Endothelial cell of umbilical vein (primary cell): ENCODE results near the gene LRP1B. TPM values are rescaled to one million over a fixed set of nuclear protein-coding genes. Genes with fewer than 3 reads are reported as not detected.

Source experiments
- BruUV-seq: library from RNA; stranded (reverse); fragments of 400-500 nt; replicated peaks from 2 replicates; lab custom pipeline; 2021; lab: Mats Ljungman, UMichigan
- CTCF ChIA-PET: fragments of 300-600, 350-600 bp; sonication (Branson Sonifier 250); formaldehyde crosslinking; loops from one replicate; lab custom pipeline; 2021; ENCODE audit warnings: antibody characterized with exemption, inconsistent platforms; lab: Charles Lee
- POLR2A ChIA-PET: fragments of 300-600, 350-600 bp; sonication (Branson Sonifier 250); formaldehyde crosslinking; loops from one replicate; lab custom pipeline; 2021; ENCODE audit warnings: antibody characterized with exemption, inconsistent platforms; lab: Charles Lee
- DNase-seq: peaks from one replicate; pipeline ENCODE4 v3.0.0-alpha.2; 2011; ENCODE audit warnings: low read depth, low spot score
- FAIRE-seq: peaks from 2 replicates; lab custom pipeline; 2011; peaks lifted over from hg19 to GRCh38; lab: Jason Lieb, UNC
- H2AFZ ChIP-seq: 2 replicates; pipeline ENCODE4 v1.6.0; 2012; ENCODE audit warnings: low read depth, low read length, control low read depth, inconsistent platforms
- H3K27ac ChIP-seq: 2 replicates; pipeline ENCODE4 v1.5.1; 2011; ENCODE audit warnings: low read depth, mild to moderate bottlenecking, control low read depth, low read length, moderate library complexity; ENCODE audit not compliant: insufficient read depth
- H3K27me3 ChIP-seq, 2 experiments: 2 replicates each; pipeline versions ENCODE4 v1.6.0 to v1.6.1; 2011; ENCODE audit warnings: low read length in 2 of 2, mixed read lengths in 1 of 2; ENCODE audit not compliant: control insufficient read depth in 2 of 2, insufficient read depth in 2 of 2
- H3K36me3 ChIP-seq, 2 experiments: 2 replicates in 1 of 2; 3 replicates in 1 of 2; pipeline ENCODE4 v1.5.1; 2011; ENCODE audit warnings: low read length in 2 of 2, mild to moderate bottlenecking in 1 of 2, moderate library complexity in 1 of 2; ENCODE audit not compliant: control insufficient read depth in 2 of 2, insufficient read depth in 2 of 2; ENCODE audit errors: extremely low read depth in 1 of 2
- H3K4me1 ChIP-seq: 3 replicates; pipeline ENCODE4 v1.5.1; 2011; ENCODE audit warnings: mild to moderate bottlenecking, low read length; ENCODE audit not compliant: control insufficient read depth, insufficient read depth; ENCODE audit errors: extremely low read depth
- H3K4me2 ChIP-seq: 2 replicates; pipeline ENCODE4 v1.6.1; 2011; ENCODE audit warnings: low read length, control low read depth, mixed read lengths; ENCODE audit not compliant: insufficient read depth
- H3K4me3 ChIP-seq, 3 experiments: fragments of 200-600 bp in 1 of 3; sonication (generic), shearing (Covaris generic) in 1 of 3; replicated peaks in 1 of 3; 2 replicates each; pipeline ENCODE4 v1.5.1; 2011 to 2016; ENCODE audit warnings: control low read depth in 3 of 3, low read length in 3 of 3, mild to moderate bottlenecking in 2 of 3, inconsistent platforms in 1 of 3, low read depth in 1 of 3, moderate library complexity in 1 of 3; ENCODE audit not compliant: insufficient read depth in 1 of 3
- H3K79me2 ChIP-seq: 2 replicates; pipeline ENCODE4 v1.6.0; 2012; ENCODE audit warnings: low read length, inconsistent platforms; ENCODE audit not compliant: control insufficient read depth, insufficient read depth
- H3K9ac ChIP-seq: replicated peaks from 2 replicates; pipeline ENCODE3; 2011; ENCODE audit warnings: low read length, control low read depth; ENCODE audit not compliant: insufficient read depth; ENCODE audit errors: extremely low read depth
- H3K9me1 ChIP-seq: replicated peaks from 3 replicates; pipeline ENCODE4 v1.6.0; 2011; ENCODE audit warnings: mild to moderate bottlenecking, low read length; ENCODE audit not compliant: control insufficient read depth, insufficient read depth; ENCODE audit errors: extremely low read depth
- H3K9me3 ChIP-seq: replicated peaks from 2 replicates; pipeline ENCODE4 v1.5.1; 2012; ENCODE audit warnings: low read length, inconsistent platforms; ENCODE audit not compliant: control insufficient read depth, insufficient read depth
- H4K20me1 ChIP-seq: replicated peaks from 2 replicates; pipeline ENCODE3; 2011; ENCODE audit warnings: mild to moderate bottlenecking, low read length; ENCODE audit not compliant: control insufficient read depth, insufficient read depth; ENCODE audit errors: extremely low read depth
- EZH2 ChIP-seq: IDR thresholded peaks from 2 replicates; pipeline ENCODE4 v1.6.1; 2012; ENCODE audit warnings: borderline replicate concordance, low read depth, mild to moderate bottlenecking, moderate library complexity, low read length, inconsistent platforms; ENCODE audit not compliant: severe bottlenecking
- FOS ChIP-seq: IDR thresholded peaks from 2 replicates; pipeline ENCODE4 v1.6.1; 2011; ENCODE audit warnings: mild to moderate bottlenecking, low read length, moderate library complexity, borderline replicate concordance; ENCODE audit not compliant: insufficient read depth
- GATA2 ChIP-seq: IDR thresholded peaks from 2 replicates; pipeline ENCODE4 v1.7.0; 2011; ENCODE audit warnings: low read depth, mild to moderate bottlenecking, moderate library complexity, mixed read lengths, low read length; ENCODE audit not compliant: insufficient read length, insufficient read depth
- JUN ChIP-seq: IDR thresholded peaks from 2 replicates; pipeline ENCODE4 v1.6.1; 2011; ENCODE audit warnings: borderline replicate concordance, low read depth; ENCODE audit not compliant: insufficient read length, insufficient read depth
- MYC ChIP-seq: IDR thresholded peaks from one replicate; pipeline ENCODE4 v1.6.1; 2011; ENCODE audit warnings: mild to moderate bottlenecking, low read depth, low read length
- POLR2A ChIP-seq: IDR thresholded peaks from 2 replicates; pipeline ENCODE4 v1.6.1; 2012; ENCODE audit warnings: low read depth, mild to moderate bottlenecking, control low read depth, low read length
- POLR2AphosphoS5 ChIP-seq: IDR thresholded peaks from 2 replicates; pipeline ENCODE4 v1.6.1; 2012; ENCODE audit warnings: low read depth, mild to moderate bottlenecking, control low read depth, low read length, moderate library complexity; ENCODE audit not compliant: insufficient read depth
- dilution Hi-C: fragments of 300-500 bp; cut with MboI; formaldehyde crosslinking; loops from one replicate; pipeline ENCODE4 v1.15.0; 2019; ENCODE audit warnings: low sequenced_read_pairs; ENCODE audit not compliant: extremely low pct_ligation_motif_present
- intact Hi-C: fragments of 100-400 bp; cut with micrococcal nuclease; formaldehyde crosslinking; loops from one replicate; pipeline ENCODE4 v1.10.0; 2022
- polyA plus RNA-seq, 4 experiments: library from polyadenylated mRNA; depleted of rRNA in 3 of 4; stranded (reverse) in 3 of 4; unstranded in 1 of 4; fragments of >200 nt; gene quantifications; 2 replicates each; pipeline versions ENCODE4 v1.2.1 to v1.2.3, GENCODE V29; 2011 to 2012; ENCODE audit warnings: missing spikeins in 1 of 4
- total RNA-seq: library from RNA; stranded (reverse); gene quantifications from 2 replicates; pipeline ENCODE4 v1.2.3, GENCODE V29; 2021
- TF ChIP-seq, protein P1 (sequence below): IDR thresholded peaks from 2 replicates; pipeline ENCODE4 v1.6.1; 2011; ENCODE audit not compliant: insufficient read depth, insufficient read length
- TF ChIP-seq, protein P2 (sequence below), 2 donors: IDR thresholded peaks; 1 replicate in 1 of 2; 2 replicates in 1 of 2; pipeline ENCODE4 v1.5.1; 2011; ENCODE audit warnings: low read length in 2 of 2, mild to moderate bottlenecking in 2 of 2, moderate library complexity in 2 of 2, control low read depth in 1 of 2, inconsistent platforms in 1 of 2, low read depth in 1 of 2; ENCODE audit not compliant: insufficient read depth in 1 of 2; ENCODE audit errors: extremely low read depth in 1 of 2

The LRP1B gene
- total and polyA plus RNA-seq, 2 donors (not counting 3 experiments of a cell fraction or from before 2014, with no cell fraction given) = 0.03 to 0.07 TPM

- Histone ChIP-seq H3K4me2 (no peak overlapping the region), H4K20me1 (no peaks in the 10 kb centered on the region), H3K9me1 (no peaks in the 10 kb centered on the region), H3K4me3 (no peak overlapping the region), H3K27me3 (no peaks in the 10 kb centered on the region), H3K9me3 (no peaks in the 10 kb centered on the region), H2AFZ (no peak overlapping the region), H3K79me2 (no peaks in the 10 kb centered on the region), H3K4me1 (no peaks in the 10 kb centered on the region), H3K36me3 (no peaks in the 10 kb centered on the region), H3K9ac (no peak overlapping the region), H3K27ac (no peak overlapping the region)
- POLR2A ChIA-PET = no interaction called here
- no TSS peak for BruUV-seq
- CTCF ChIA-PET = no interaction called here
- DNase-seq (no peak), FAIRE-seq (no peak)
- no peak for TF ChIP-seq MYC
- TF ChIP-seq FOS = no peak
- no peak for TF ChIP-seq POLR2A
- TF ChIP-seq POLR2AphosphoS5 = no peak
- TF ChIP-seq, protein P1, sequence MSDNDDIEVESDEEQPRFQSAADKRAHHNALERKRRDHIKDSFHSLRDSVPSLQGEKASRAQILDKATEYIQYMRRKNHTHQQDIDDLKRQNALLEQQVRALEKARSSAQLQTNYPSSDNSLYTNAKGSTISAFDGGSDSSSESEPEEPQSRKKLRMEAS = no peak
- TF ChIP-seq EZH2 = no peak
- TF ChIP-seq, protein P2, sequence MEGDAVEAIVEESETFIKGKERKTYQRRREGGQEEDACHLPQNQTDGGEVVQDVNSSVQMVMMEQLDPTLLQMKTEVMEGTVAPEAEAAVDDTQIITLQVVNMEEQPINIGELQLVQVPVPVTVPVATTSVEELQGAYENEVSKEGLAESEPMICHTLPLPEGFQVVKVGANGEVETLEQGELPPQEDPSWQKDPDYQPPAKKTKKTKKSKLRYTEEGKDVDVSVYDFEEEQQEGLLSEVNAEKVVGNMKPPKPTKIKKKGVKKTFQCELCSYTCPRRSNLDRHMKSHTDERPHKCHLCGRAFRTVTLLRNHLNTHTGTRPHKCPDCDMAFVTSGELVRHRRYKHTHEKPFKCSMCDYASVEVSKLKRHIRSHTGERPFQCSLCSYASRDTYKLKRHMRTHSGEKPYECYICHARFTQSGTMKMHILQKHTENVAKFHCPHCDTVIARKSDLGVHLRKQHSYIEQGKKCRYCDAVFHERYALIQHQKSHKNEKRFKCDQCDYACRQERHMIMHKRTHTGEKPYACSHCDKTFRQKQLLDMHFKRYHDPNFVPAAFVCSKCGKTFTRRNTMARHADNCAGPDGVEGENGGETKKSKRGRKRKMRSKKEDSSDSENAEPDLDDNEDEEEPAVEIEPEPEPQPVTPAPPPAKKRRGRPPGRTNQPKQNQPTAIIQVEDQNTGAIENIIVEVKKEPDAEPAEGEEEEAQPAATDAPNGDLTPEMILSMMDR (IDR thresholded peaks at IDR 0.05; ENCODE audit: extremely low read depth in 1 of 2, insufficient read depth in 1 of 2, low read depth in 1 of 2, low read length in 2 of 2) = no peak
- no peak for TF ChIP-seq GATA2
- no peak for TF ChIP-seq JUN
- dilution Hi-C loops (no loop called here), intact Hi-C loops (no loop called here)
These were observed 432.3 kb downstream of the LRP1B start for GRCh38 chr2:141698500-141698899.
